ENCODE measurements around the gene THSD7A.

Gene THSD7A

DNA sequence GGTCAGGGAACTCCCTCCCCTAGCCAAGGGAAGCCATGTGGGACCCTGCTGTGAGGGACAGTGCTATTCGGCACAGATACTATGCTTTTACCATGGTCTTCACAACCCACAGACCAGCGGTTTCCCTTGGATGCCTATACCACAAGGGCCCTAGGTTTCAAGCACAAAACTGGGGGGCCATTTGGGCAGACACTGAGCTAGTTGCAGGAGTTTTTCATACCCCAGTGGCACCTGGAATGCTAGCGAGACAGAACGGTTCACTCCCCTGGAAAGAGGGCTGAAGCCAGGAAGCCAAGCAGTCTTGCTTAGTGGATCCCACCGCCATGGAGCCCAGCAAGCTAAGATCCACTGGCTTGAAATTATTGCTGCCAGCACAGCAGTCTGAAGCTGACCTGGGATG, 156.8 kb downstream of the THSD7A start:
- TF ChIP-seq, protein P1, sequence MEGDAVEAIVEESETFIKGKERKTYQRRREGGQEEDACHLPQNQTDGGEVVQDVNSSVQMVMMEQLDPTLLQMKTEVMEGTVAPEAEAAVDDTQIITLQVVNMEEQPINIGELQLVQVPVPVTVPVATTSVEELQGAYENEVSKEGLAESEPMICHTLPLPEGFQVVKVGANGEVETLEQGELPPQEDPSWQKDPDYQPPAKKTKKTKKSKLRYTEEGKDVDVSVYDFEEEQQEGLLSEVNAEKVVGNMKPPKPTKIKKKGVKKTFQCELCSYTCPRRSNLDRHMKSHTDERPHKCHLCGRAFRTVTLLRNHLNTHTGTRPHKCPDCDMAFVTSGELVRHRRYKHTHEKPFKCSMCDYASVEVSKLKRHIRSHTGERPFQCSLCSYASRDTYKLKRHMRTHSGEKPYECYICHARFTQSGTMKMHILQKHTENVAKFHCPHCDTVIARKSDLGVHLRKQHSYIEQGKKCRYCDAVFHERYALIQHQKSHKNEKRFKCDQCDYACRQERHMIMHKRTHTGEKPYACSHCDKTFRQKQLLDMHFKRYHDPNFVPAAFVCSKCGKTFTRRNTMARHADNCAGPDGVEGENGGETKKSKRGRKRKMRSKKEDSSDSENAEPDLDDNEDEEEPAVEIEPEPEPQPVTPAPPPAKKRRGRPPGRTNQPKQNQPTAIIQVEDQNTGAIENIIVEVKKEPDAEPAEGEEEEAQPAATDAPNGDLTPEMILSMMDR (IDR thresholded peaks at IDR 0.05; ENCODE audit: insufficient read depth, low read depth, low read length, missing control alignments) = no peak

DNA sequence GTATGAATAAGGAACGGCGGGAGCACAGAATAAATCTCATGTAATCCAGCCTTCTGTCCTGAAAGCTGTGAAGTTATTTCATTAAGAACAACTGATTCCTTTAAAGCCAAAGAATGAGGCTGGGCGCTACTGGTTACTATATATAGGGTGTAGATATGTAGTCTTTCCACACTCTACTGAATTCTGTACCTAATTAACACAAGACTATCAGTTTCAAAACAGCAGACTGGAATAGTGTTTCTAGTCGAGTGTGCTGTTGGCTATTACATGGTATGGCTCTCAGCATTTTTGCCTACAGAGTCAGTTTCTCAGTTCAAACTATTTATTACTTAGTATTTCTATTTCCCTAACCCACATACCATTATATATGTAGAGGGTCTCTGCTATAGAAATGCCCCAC, 163.3 kb downstream of the THSD7A start:
- no peak for DNase-seq (ENCODE audit: low read depth)
- TF ChIP-seq, protein P1 (IDR thresholded peaks at IDR 0.05; ENCODE audit: insufficient read depth, low read depth, low read length, missing control alignments) = no peak
- no peak overlapping the region for H3K4me3 ChIP-seq (ENCODE audit: low read length)

More for the DNA sequence above, 156.8 kb downstream of the THSD7A start:
- no peak for DNase-seq (ENCODE audit: low read depth)
- no peak overlapping the region for H3K4me3 ChIP-seq (ENCODE audit: low read length)

DNA sequence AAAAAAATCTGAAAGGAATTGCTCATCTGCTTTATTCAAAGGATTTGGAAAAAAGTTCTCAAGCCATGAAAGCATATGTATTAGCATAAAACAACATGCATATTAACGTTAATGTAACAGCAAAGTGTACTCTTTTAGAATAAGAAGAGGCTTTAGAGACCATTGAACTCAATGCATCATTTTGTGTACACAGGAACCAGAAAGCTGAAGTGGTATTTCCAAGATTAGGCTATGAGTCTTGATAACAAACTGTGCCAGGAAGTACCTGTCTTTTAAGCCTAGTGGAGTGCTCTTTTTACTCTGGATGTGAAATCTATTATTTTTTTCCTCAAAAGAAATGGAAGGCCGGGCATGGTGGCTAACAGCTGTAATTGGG, 164.2 kb downstream of the THSD7A start:
- DNase-seq (ENCODE audit: low read depth) = no peak
- H3K4me3 ChIP-seq (ENCODE audit: low read length) = no peak overlapping the region
- TF ChIP-seq, protein P1 (IDR thresholded peaks at IDR 0.05; ENCODE audit: insufficient read depth, low read depth, low read length, missing control alignments) = no peak

DNA sequence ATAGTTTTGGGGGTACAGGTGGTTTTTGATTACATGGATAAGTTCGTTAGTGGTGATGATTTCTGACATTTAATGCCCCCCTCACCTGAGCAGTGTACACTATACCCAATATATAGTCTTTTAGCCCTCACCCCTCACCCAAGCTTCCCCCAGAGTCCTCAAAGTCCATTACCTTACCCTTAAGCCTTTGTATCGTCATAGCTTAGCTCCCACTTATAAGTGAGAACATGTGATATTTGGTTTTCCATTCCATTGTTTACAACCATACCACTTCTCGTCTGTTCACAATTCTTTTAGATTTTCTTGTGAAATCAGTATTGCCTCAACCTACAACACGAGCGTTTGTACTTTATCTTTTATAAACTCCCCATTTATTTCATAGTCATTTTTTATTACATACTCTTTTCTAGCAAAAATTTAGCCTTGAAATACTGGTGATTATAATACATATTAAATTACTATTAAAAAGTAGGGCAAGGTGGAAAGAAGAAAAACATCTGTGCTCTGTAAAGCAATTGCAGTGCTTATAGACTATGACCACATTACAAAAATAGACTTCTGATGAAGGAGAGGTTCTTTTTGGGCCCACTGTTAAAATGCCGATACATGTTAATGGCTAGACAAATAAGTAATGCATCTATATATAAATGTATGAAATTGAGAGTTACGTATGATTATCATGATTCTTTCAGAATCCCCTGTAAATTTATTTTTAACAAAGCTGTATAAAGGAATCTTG, 164.8 kb downstream of the THSD7A start:
- TF ChIP-seq, protein P1 (IDR thresholded peaks at IDR 0.05; ENCODE audit: insufficient read depth, low read depth, low read length, missing control alignments) = no peak
- no peak for DNase-seq (ENCODE audit: low read depth)
- no peak overlapping the region for H3K4me3 ChIP-seq (ENCODE audit: low read length)

DNA sequence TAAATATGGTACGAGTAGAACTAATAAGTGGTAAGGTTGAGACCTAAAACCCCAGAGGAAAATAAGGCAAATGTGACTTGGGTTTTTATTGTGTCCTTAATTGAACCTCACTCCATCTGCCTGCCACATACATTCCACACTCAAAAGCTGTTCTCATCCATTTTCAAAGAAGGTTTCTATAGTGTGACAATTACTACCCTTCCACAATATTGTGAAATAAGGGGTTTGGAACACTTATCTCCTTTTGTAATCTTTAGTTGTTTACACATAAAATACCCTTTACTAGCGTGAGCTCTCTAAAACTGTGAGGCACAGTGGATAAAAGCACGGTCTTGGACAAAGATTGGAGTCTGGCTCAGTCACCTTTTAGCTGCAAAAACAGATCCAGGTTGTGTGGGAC, 166.6 kb downstream of the THSD7A start:
- no peak for DNase-seq (ENCODE audit: low read depth)
- TF ChIP-seq, protein P1 (IDR thresholded peaks at IDR 0.05; ENCODE audit: insufficient read depth, low read depth, low read length, missing control alignments) = no peak
- no peak overlapping the region for H3K4me3 ChIP-seq (ENCODE audit: low read length)

DNA sequence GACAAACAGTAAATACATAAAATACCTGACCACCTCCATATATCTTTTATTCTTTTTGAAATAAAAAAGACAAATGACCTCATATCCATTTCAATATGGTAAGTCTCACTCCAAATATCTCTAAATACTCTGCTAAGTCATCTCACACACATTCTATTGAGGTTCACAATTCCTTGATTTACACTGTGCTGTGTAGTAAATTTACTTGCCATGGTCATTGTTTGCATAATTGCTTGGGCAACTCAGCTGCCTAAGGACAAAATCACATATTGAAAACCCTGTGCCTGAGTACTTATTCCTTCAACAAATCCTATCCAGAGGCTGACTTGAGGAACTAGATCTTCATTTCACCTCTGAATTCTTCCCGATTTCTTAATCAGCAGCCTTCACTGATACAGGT, 176.4 kb downstream of the THSD7A start:
- TF ChIP-seq, protein P1 (IDR thresholded peaks at IDR 0.05; ENCODE audit: insufficient read depth, low read depth, low read length, missing control alignments) = no peak

DNA sequence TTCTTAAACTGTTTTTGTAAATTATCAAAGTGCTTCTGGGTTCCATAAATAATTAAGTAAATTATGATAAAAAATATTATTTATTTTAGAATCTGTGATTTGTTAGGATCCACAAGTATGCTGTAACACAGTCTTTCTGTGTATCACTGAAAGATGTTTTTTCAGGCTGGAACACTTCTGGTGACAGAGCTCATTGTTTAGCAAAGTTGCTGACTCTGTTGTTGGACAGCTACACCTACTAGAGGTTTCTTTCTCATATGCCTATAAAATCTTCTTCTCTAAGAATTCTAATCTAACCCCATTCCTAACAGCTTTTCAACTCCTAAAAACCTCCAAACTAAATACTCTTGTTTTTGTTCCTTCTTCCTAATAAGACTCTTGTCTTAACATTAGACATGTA, 176.8 kb downstream of the THSD7A start:
- H3K4me3 ChIP-seq (ENCODE audit: low read length) = no peak overlapping the region
- TF ChIP-seq, protein P1 (IDR thresholded peaks at IDR 0.05; ENCODE audit: insufficient read depth, low read depth, low read length, missing control alignments) = no peak
- no peak for DNase-seq (ENCODE audit: low read depth)

More for the DNA sequence above, 176.4 kb downstream of the THSD7A start:
- no peak overlapping the region for H3K4me3 ChIP-seq (ENCODE audit: low read length)
- no peak for DNase-seq (ENCODE audit: low read depth)
